Measurements from ENCODE around the gene PDZRN4.

- no peak for TF ChIP-seq CTCF (IDR thresholded peaks at IDR 0.05)
- TF ChIP-seq POLR2A (IDR thresholded peaks at IDR 0.05) = no peak
- no peak for TF ChIP-seq EP300 (IDR thresholded peaks at IDR 0.05)
Observed at GRCh38 chr12:41558671-41559070, 370.6 kb downstream of the PDZRN4 start.

Data from stomach (tissue), 4 donors.